ENCODE measurements around the gene MYOCD.

The MYOCD gene

DNA sequence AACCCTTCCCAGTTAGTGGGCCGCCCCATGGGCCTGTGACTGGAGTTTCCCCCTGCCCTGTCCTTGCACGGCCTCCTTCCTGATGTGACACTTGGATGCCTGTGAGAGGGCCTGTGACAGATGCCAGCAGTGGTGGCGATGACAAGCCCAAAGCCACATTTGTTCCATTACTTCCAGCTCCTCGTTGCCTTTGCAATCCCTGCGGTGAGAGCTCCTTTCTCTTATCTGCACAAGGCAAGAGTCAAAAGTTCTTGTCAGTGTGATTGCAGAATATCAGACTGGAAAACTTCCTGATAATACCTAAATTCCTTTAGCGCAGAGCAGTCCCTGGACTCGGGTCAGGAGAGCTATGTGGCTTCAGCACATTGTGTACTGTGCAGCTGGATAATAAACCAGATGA is 69.2 kb downstream of the MYOCD start:
- no peak for DNase-seq (ENCODE audit: extremely low read depth, insufficient read length)
- H3K36me3 ChIP-seq (ENCODE audit: control insufficient read depth, insufficient read depth, low read length) = no peaks in the 10 kb centered on the region
- no peak overlapping the region for H3K4me3 ChIP-seq (replicated peaks; ENCODE audit: low read depth, low read length)
- TF ChIP-seq CTCF (IDR thresholded peaks at IDR 0.05; ENCODE audit: insufficient read depth, low read length, poor library complexity, severe bottlenecking) = no peak
- no peaks in the 10 kb centered on the region for H3K27me3 ChIP-seq (replicated peaks; ENCODE audit: control insufficient read depth, insufficient read depth, low read length)

DNA sequence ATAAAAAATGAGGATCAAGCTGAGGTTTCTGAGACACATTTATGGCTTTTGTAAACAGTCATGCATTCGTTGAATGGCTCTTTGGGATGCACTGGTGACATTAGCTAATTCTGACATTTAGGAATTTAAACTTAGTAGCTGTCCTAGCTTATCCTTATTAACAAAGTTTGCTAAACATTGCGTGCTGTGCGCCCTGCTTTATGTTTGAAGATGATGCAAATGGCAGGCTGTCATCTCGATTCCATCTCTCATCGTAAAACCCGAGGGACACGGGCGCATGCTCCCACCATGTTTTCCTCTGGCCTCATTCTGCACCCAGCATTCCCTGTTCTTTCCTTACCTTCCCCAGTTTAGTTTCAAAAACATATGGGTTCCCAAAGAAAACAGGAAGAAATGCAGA is 69.8 kb downstream of the MYOCD start:
- Histone ChIP-seq H3K27me3 (replicated peaks; ENCODE audit: control insufficient read depth, insufficient read depth, low read length) (no peaks in the 10 kb centered on the region), H3K36me3 (ENCODE audit: control insufficient read depth, insufficient read depth, low read length) (no peaks in the 10 kb centered on the region), H3K4me3 (replicated peaks; ENCODE audit: low read depth, low read length) (no peak overlapping the region)
- TF ChIP-seq CTCF (IDR thresholded peaks at IDR 0.05; ENCODE audit: insufficient read depth, low read length, poor library complexity, severe bottlenecking) = no peak
- DNase-seq (ENCODE audit: extremely low read depth, insufficient read length) = no peak

DNA sequence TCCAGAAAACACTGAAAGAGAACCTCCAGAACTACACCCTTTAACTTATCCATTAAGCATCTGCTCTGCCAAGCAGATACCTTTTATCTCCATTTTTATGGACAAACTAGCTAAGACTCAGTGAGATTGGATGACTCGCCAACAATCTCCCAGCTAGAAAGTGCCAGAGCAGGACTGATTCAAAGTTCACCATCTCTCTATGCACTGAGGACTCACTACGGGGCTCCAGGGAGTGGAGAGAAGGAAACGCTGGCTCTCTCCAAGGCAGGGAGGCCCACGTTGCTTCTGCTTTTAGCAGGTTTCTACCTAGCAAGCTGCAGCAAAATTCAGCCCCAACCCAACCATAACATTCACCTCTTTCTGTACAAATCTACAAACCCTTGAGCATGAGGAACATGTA is 70.8 kb downstream of the MYOCD start:
- no peak overlapping the region for H3K4me3 ChIP-seq (replicated peaks; ENCODE audit: low read depth, low read length)
- no peak for TF ChIP-seq CTCF (IDR thresholded peaks at IDR 0.05; ENCODE audit: insufficient read depth, low read length, poor library complexity, severe bottlenecking)
- no peak for DNase-seq (ENCODE audit: extremely low read depth, insufficient read length)
- no peaks in the 10 kb centered on the region for H3K36me3 ChIP-seq (ENCODE audit: control insufficient read depth, insufficient read depth, low read length)
- H3K27me3 ChIP-seq (replicated peaks; ENCODE audit: control insufficient read depth, insufficient read depth, low read length) = no peaks in the 10 kb centered on the region

DNA sequence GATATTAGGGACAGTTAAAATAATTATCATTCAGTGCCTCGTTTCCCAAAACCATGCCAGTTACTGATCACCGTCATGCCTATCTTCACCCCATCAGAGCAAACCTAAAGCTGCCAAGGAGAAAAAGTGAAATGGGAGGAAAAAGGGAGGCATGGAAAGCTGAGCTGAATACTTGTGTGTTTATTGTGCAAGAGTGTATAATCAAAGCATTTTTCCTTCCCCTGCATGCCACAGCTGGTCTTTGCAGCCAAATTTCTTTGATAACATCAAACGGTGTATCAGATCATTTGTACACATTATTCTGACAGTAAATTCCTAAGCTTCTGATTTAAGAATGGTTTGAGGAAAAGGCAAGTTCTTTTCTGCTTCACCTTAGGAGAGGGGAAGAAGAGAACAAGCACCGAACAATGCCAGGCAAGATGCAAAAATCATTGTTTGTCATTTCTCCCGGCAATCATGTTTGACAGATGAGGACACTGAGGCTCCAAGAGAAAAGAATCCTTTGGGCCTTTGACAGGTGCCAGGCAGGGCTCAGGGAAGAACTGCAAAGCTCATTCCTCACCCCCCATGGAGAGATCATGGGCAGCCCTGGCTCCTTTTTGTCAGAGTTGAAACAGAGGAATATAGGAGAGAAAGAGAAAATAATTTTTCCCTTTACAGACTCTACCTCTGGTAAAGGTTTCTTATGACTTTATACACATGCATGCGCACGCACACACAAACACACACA is 72.2 kb downstream of the MYOCD start:
- H3K4me3 ChIP-seq (replicated peaks; ENCODE audit: low read depth, low read length) = no peak overlapping the region
- no peaks in the 10 kb centered on the region for H3K27me3 ChIP-seq (replicated peaks; ENCODE audit: control insufficient read depth, insufficient read depth, low read length)
- no peak for DNase-seq (ENCODE audit: extremely low read depth, insufficient read length)
- H3K36me3 ChIP-seq (ENCODE audit: control insufficient read depth, insufficient read depth, low read length) = no peaks in the 10 kb centered on the region
- no peak for TF ChIP-seq CTCF (IDR thresholded peaks at IDR 0.05; ENCODE audit: insufficient read depth, low read length, poor library complexity, severe bottlenecking)

DNA sequence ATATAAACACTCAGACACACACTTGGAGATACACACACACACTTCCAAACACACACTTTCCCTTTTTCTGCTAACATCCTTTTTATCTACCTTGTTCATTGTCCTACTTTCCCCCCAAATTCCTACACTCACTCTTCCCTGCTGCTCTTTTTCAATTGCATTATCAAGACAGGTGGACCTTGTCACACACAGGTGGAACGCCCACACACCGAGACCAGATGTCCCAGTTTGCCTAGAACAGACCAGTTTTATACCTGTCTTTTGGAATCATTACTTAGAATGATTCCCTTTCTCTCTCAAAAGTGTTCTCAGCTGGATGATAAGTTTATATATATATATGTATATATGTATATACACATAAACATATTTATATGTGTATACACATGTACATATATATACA is 72.9 kb downstream of the MYOCD start:
- Histone ChIP-seq H3K4me3 (replicated peaks; ENCODE audit: low read depth, low read length) (no peak overlapping the region), H3K36me3 (ENCODE audit: control insufficient read depth, insufficient read depth, low read length) (no peaks in the 10 kb centered on the region), H3K27me3 (replicated peaks; ENCODE audit: control insufficient read depth, insufficient read depth, low read length) (no peaks in the 10 kb centered on the region)
- DNase-seq (ENCODE audit: extremely low read depth, insufficient read length) = no peak
- no peak for TF ChIP-seq CTCF (IDR thresholded peaks at IDR 0.05; ENCODE audit: insufficient read depth, low read length, poor library complexity, severe bottlenecking)

DNA sequence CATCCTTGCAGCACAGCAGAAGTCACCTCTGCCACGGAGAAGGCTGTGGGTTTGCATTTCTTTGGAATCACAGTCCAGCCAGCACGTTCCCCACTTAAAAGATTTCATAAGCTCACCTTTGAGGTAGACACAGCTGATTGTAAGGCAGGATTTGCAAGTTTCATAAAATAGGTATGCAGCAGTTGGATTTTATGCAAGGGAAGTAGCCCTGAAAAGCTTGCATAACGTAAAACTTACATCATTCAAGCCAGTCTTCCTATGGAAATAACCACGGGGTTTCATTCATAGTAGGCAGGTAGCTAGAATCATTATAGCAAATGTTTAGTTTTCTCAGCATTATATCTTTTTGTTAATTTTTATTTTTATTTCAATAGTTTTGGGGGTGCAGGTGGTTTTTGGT is 73.8 kb downstream of the MYOCD start:
- no peak for DNase-seq (ENCODE audit: extremely low read depth, insufficient read length)
- Histone ChIP-seq H3K4me3 (replicated peaks; ENCODE audit: low read depth, low read length) (no peak overlapping the region), H3K36me3 (ENCODE audit: control insufficient read depth, insufficient read depth, low read length) (no peaks in the 10 kb centered on the region), H3K27me3 (replicated peaks; ENCODE audit: control insufficient read depth, insufficient read depth, low read length) (no peaks in the 10 kb centered on the region)
- TF ChIP-seq CTCF (IDR thresholded peaks at IDR 0.05; ENCODE audit: insufficient read depth, low read length, poor library complexity, severe bottlenecking) = no peak
